Measurements from ENCODE around the gene C10orf67.
"Not testable (repeated sequence)": the region's sequence is repeated elsewhere in the genome, so short reads cannot be mapped to it uniquely, and the experiment has no call there.

Gene C10orf67

GRCh38 chr10:23362069-23362830 is 17.7 kb upstream of the C10orf67 start:
- DNase-seq, result no peak

DNA sequence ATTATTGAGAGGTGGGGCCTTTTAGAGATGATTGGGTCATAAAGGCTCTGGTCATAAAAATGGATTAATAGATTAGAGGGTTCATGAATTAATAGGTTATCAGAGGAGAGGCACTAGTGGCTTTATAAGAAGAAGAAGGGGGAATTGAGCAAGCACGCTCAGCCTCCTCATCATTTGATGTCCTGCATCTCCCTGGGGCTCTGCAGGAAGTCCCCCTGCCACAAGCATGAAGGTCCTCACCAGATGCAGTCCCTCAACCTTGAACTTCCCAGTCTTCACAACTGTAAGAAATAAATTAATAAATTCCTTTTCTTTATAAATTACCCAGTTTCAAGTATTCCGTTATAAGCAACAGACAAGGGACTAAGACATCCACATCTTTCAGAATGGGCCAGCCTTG is 17.1 kb upstream of the C10orf67 start:
- DNase-seq, result no peak

DNA sequence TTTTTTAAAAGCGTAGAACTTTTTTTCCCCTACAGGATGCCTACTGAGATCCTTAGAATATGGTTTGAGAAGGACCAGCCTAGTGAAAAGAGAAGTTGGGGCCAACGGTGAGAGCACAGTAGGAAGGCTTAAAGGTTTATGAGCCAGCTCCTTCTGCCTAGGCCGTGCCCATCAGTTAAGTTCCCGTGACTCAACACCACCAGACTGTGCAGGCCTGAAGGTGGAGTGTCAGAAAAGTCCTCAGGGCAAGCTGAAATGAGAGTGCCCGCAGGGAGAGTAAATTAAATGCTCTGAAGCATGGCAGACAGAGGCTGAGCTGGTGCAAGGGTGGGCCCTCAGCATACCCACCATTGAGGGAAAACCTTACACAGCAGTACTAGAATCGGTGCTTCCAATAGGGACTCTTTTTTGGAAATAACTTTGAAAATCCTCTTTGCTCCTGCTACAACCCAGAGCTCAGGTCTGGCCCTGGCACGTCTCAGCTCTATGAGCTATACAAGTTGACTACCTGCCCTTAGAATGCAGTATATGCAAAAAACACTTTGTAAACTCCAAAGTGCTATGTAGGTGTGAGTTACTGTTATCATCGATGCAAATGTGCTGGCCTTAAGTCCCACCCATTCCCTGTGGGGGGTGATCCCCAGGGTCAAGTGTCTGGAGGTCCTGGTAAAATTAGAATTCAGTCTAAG is 15.2 kb upstream of the C10orf67 start:
- no peak for DNase-seq

GRCh38 chr10:23358357-23358756 is 13.8 kb upstream of the C10orf67 start:
- no peak for DNase-seq

DNA sequence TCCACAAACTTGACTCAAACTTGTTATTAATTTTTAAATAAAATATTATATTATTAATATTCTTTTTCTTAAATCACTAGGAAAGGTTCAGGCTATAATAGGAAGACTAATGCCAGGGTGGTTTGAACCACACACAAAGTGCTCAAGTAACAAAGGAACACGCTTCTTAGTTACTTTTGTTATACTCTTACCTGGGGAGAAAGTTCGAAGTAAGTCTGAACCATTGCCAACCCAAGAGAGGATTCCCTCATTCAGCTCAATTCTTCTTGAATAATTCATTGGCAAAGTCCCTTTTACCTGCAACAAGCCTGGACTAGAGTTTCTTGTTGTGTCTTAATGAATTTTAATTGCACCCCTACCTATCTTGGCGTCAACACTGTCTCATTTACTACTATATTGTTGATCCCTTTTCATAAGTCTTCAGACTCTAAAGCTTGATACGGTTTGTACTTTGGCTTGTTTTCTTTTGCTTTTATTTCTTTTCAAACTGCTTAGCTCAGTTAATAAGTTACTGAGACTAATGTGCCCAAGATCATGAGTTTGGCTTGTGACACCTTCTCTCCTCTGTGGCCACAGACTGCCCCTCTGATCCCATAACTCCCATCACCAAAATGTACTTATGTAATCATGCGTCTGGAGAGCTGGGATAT is 10.2 kb upstream of the C10orf67 start:
- DNase-seq, result no peak

- DNase-seq, result no peak
Measured at GRCh38 chr10:23351926-23352519, 7.4 kb upstream of the C10orf67 start.

- not testable (repeated sequence) for DNase-seq
Measured at GRCh38 chr10:23350706-23351105, 6.1 kb upstream of the C10orf67 start.

DNA sequence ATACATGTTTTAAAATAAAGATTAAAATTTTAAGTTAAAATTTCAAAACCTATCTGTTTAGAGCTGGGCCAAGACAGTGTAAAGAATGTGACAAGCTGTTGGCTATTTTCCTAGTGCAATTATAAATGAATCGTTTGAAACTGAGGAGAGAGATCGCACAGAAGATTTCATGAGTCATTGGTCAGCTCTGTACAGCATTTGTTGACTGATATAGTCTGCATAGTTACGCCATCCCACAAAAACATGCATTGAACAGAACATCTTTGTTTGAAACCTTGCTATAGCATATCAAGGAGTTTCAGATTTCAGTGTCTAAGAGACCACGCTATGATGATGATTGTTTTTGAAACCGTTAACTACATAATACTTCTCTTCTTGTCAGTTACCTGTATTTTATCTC is 1.3 kb upstream of the C10orf67 start:
- DNase-seq, result no peak

DNA sequence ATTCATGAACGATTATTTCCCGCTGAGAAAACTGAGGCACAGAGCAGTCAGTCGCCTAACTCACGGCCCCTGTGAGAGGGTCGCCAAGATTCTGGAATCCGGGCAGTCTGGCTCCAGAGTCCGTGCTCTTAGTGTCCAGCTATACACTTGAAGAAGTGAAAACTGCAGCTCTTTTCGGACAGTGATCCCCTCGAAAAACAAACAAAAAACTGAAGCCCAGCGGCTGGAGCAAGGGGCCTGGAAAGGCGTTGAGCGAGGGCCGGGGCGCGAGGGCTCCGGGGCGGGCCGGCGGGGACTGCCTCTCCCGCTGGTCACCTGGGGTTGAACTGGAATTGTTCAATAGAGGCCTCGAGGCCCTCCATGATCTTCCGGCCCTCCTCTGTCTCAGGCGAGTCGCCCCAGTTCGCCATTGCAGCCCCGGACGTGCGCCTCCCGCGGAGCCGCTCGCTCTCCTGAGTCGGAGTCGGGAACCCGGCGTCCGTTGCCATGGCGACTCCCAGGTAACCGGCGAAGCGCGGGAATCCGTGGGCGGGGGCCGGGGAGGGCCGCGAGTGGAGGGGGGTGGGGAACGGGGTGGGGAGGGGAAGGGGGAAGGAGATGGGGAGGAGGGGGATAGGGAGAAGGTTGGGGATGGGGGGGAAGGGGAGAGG is 881 bp downstream of the C10orf67 start:
- peak; percentile 3 to 34 (median 22) for DNase-seq

DNA sequence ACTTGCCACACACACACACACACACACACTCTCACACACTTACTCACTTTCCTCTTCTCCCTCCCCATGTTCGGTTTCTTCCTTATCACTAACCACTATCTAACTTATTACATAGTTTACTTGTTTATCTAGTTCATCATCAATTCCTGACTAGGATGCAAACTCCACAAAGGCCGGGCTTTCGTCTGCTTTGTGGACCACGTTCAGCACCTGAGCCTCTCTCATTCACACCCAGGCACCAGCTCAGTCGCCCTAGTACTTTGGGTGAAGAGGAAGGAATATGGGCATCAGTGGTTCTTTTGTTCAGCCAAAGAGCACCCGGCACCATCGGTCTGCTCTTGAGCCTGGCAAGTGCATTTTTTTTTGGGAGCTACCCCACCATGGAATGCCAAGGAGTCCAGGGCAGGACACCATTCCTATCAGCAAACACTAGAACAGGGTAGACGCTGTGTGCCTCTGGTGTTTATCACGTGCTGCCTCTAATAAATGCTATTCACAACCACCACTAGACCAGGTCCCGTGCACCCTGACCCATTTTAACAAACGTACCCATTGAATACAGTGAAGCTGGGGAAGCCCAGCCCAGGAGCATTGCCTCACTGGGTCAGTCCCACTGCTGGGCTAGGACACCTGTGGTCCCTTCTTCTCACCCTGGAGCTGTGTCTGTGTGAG is 2.2 kb downstream of the C10orf67 start:
- DNase-seq, result no peak

DNA sequence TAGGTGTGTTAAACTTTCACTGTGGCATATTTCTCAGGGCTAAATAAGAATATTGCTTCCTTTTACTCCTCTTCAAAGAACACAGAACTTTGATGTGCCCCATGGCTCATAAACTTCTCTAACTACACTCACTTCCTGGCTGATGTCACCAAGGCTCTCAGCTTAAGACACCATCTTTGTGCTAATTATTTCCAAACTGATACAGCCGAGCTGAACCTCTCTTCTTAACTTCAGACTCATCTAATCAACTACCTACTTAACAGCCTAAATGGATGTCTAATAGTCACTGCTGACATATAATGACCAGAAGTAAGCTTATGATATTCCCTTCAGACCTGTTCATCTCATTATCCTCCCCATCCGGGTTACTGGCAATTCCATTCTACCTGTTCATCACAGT is 3.6 kb downstream of the C10orf67 start:
- DNase-seq, result no peak

DNA sequence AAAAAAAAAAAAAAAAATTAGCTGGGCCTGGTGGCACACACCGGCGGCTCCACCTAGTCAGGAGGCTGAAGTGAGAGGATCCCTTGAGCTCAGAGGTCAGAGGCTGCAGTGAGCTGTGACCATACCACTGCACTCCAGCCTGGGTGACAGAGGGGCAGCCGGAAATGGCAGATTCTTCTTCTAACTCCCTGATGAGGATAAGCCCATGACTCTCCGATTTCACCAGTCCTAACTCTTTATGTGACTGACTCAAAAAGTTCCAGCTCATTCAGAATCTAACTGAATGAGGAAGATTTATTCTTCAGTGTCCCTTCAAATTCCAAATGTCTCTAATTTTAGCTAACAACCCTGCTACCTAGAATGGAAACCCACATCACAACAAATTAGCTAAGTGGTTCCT is 4.2 kb downstream of the C10orf67 start:
- no peak for DNase-seq

GRCh38 chr10:23338886-23339285 is 5.7 kb downstream of the C10orf67 start:
- DNase-seq, result no peak

- no peak for DNase-seq
Measured at GRCh38 chr10:23338155-23338828, 6.3 kb downstream of the C10orf67 start.

DNA sequence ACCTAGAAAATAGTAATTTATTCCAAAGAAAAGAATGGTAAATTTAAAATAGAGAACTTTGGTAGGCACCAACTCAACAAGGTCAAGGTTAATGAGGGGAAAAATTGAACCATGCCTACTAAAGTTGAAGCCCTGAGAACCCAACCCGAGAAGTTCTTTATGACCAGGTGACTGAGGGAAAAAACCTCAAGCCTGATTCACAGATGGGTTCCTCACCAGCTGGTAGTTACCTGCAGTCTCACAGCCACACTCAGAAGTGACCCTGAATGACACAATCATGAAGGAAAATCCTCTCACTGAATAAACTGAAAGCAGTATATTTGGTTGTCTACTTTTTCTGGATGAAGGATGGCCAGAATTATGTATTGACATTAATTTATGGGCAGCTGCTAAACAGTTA is 7.0 kb downstream of the C10orf67 start:
- DNase-seq, result no peak

GRCh38 chr10:23331567-23332301 is 12.9 kb downstream of the C10orf67 start:
- DNase-seq, result no peak

GRCh38 chr10:23330948-23331347 is 13.6 kb downstream of the C10orf67 start:
- no peak for DNase-seq

DNA sequence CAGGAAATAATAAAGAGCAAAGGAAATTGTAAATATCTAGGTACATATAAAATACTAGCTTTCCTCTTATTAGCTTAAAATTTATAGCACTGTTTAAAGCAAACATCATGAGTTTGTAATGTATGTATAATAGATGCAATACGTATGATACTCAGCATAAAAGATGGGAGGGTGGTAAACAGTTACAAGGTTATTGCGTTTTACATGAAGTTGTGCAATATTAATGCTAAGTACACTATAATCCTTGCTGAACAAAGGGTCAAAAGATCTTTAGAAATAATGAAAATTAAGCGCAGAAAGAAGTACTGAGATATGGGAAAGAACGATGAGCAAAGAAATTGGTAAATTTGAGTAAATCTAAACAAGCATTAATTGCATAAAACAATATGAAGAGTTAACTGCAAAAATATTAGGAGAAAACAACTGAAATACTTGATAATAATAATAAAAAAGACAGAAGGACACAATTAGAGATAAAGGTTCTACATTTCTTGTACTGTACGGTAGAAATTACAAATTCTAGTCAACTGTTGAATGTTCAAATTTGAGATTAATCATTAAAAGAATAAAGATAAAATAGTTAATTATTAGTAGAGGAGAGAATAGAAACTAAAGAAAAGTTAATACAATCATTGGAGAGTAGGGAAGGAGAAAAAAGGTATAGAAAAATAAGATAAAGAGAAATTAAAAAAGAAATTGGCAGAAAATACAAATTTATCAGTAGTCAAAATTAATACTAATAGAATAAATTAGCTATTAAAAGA is 17.9 kb downstream of the C10orf67 start:
- no peak for DNase-seq

DNA sequence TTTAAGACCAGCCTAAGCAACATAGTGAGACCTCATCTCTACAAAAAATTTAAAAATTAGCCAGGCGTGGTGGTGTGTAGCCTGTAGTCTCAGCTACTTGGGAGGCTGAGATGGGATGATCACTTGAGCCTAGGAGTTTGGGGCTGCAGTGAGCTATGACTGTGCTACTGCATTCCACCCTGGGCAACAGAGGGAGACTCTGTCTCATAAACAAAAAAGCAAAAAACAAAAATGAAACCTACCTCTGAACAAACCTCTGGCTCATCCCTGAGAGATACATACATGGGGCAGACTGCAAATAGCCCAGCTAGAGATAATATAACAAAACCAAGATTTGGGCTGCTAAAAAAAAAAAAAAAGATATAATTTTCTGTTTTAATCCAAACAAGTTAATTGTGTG is 19.5 kb downstream of the C10orf67 start:
- no peak for DNase-seq

DNA sequence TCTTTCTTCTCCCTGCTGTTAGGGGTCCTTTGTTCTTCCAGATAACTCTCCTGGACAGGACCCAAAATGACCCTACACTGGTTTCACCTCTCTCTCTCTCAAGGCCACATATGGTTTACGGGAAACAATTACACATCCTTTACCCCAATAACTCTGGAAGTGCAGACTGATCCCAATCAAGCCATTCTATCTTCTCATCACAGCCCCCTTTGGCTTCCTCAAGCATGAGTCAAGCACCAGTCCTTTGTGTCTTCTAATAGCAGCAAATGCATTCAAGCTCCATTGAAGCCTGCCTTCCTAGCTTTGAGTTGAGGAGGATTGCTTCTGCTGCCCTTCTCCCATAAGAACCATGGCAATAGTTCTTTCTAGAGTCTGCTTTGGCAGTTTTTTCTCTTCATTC is 20.2 kb downstream of the C10orf67 start:
- DNase-seq, result no peak

All from activated CD4-positive, CD25-positive, alpha-beta regulatory T cell (primary cell).